H1 (cell line): ENCODE measurements around the gene PCSK1N.

Experiments
- CTCF ChIP-seq, 3 experiments: IDR thresholded peaks; 1 replicate in 2 of 3; 2 replicates in 1 of 3; pipeline versions ENCODE4 v1.5.1 to v1.6.1; 2011; ENCODE audit warnings: low read length in 3 of 3, mild to moderate bottlenecking in 3 of 3, inconsistent platforms in 2 of 3, low read depth in 1 of 3, moderate library complexity in 1 of 3; ENCODE audit not compliant: insufficient read depth in 1 of 3; ENCODE audit errors: control extremely low read depth in 1 of 3
- EZH2 ChIP-seq: fragments of 200-600 bp; sonication (generic); IDR thresholded peaks from 2 replicates; pipeline ENCODE4 v1.7.1; 2012; ENCODE audit warnings: low read depth, mild to moderate bottlenecking, moderate library complexity, low read length, inconsistent platforms; ENCODE audit not compliant: severe bottlenecking
- POU5F1 ChIP-seq: IDR thresholded peaks from 2 replicates; pipeline ENCODE4 v1.6.1; 2011; ENCODE audit warnings: low read depth, mild to moderate bottlenecking, low read length, moderate library complexity
- RXRA ChIP-seq: IDR thresholded peaks from 2 replicates; pipeline ENCODE4 v1.6.1; 2011; ENCODE audit warnings: low read depth, mild to moderate bottlenecking, low read length, moderate library complexity; ENCODE audit not compliant: insufficient read depth

- TF ChIP-seq RXRA (no peak), POU5F1 (no peak), EZH2 (no peak), CTCF (IDR thresholded peaks at IDR 0.05; ENCODE audit: control extremely low read depth in 1 of 3, insufficient read depth in 1 of 3, low read depth in 1 of 3, low read length in 3 of 3) (no peak)
These were observed 49.7 kb downstream of the PCSK1N start for GRCh38 chrX:48785540-48786214.
